IMR-90 (cell line): ENCODE measurements around the gene NLGN1. TPM values are rescaled to one million over a fixed set of nuclear protein-coding genes. Genes with fewer than 3 reads are reported as not detected.
A peak's percentile ranks its signal among the peaks of the same experiment; 100 is the strongest.

Source experiments
- ATAC-seq: fragments of 200-7000 bp; cut with Tn5 transposase; 2 replicates; pipeline ENCODE4 v1.9.1; 2020; ENCODE audit warnings: low read depth, mild to moderate bottlenecking, moderate library complexity
- BruUV-seq: library from RNA; stranded (reverse); fragments of 400-500 nt; replicated peaks from 2 replicates; lab custom pipeline; 2021; lab: Mats Ljungman, UMichigan
- CTCF ChIA-PET: fragments of 300-600 bp; formaldehyde crosslinking; extraction: SDS; loops from one replicate; lab custom pipeline; 2021; ENCODE audit warnings: antibody characterized with exemption; lab: Yijun Ruan, JAX
- POLR2A ChIA-PET: fragments of 300-600 bp; sonication (Branson Sonifier 250); formaldehyde crosslinking; loops from one replicate; lab custom pipeline; 2022; ENCODE audit warnings: antibody characterized with exemption; ENCODE audit not compliant: unreplicated experiment; lab: Charles Lee
- DNase-seq: peaks from one replicate; pipeline ENCODE4 v3.0.0; 2013
- H2AFZ ChIP-seq: replicated peaks from 2 replicates; pipeline ENCODE3; 2013; ENCODE audit warnings: low read length, mild to moderate bottlenecking; ENCODE audit not compliant: poor library complexity
- H2AK5ac ChIP-seq: 2 replicates; pipeline ENCODE4 v1.6.1; 2013; ENCODE audit warnings: low read depth, low read length, inconsistent platforms
- H2AK9ac ChIP-seq: replicated peaks from 2 replicates; pipeline ENCODE3; 2013; ENCODE audit warnings: mild to moderate bottlenecking, low read depth, low read length, moderate library complexity; ENCODE audit not compliant: poor library complexity
- H2BK120ac ChIP-seq: 2 replicates; pipeline ENCODE4 v1.6.1; 2013; ENCODE audit warnings: low read depth, low read length, inconsistent platforms
- H2BK15ac ChIP-seq: 3 replicates; pipeline ENCODE4 v1.6.1; 2013; ENCODE audit warnings: low read depth, low read length, inconsistent platforms
- H2BK20ac ChIP-seq: 2 replicates; pipeline ENCODE4 v1.6.1; 2013; ENCODE audit warnings: low read depth, mild to moderate bottlenecking, inconsistent platforms, low read length, moderate library complexity
- H2BK5ac ChIP-seq: 2 replicates; pipeline ENCODE4 v1.6.1; 2013; ENCODE audit warnings: mild to moderate bottlenecking, low read depth, low read length, inconsistent platforms; ENCODE audit not compliant: poor library complexity, severe bottlenecking
- H3K14ac ChIP-seq: replicated peaks from 2 replicates; pipeline ENCODE4 v1.6.1; 2013; ENCODE audit warnings: low read depth, low read length, inconsistent platforms
- H3K18ac ChIP-seq: 2 replicates; pipeline ENCODE4 v1.6.1; 2013; ENCODE audit warnings: low read depth, low read length, control low read depth
- H3K23ac ChIP-seq: 2 replicates; pipeline ENCODE4 v1.6.1; 2013; ENCODE audit warnings: low read depth, low read length, inconsistent platforms
- H3K27ac ChIP-seq: 2 replicates; pipeline ENCODE4 v1.5.1; 2013; ENCODE audit warnings: mild to moderate bottlenecking, control low read depth, low read length; ENCODE audit not compliant: insufficient read depth
- H3K27me3 ChIP-seq: 2 replicates; pipeline ENCODE4 v1.6.1; 2013; ENCODE audit warnings: low read length; ENCODE audit not compliant: control insufficient read depth, insufficient read depth
- H3K36me3 ChIP-seq: 2 replicates; pipeline ENCODE4 v1.6.1; 2013; ENCODE audit warnings: low read length, mixed read lengths; ENCODE audit not compliant: control insufficient read depth, insufficient read depth
- H3K4ac ChIP-seq: 2 replicates; pipeline ENCODE4 v1.6.1; 2013; ENCODE audit warnings: low read depth, low read length, inconsistent platforms
- H3K4me1 ChIP-seq: 2 replicates; pipeline ENCODE4 v1.6.1; 2013; ENCODE audit warnings: low read length, mixed read lengths; ENCODE audit not compliant: control insufficient read depth, insufficient read depth
- H3K4me2 ChIP-seq: 2 replicates; pipeline ENCODE4 v1.6.1; 2013; ENCODE audit warnings: low read depth, mild to moderate bottlenecking, control low read depth, low read length, moderate library complexity
- H3K4me3 ChIP-seq: 2 replicates; pipeline ENCODE4 v1.5.1; 2013; ENCODE audit warnings: low read depth, mild to moderate bottlenecking, control low read depth, low read length, moderate library complexity; ENCODE audit not compliant: insufficient read depth
- H3K56ac ChIP-seq: 2 replicates; pipeline ENCODE4 v1.6.1; 2013; ENCODE audit warnings: low read length, inconsistent platforms; ENCODE audit not compliant: insufficient read depth; ENCODE audit errors: extremely low read depth
- H3K79me1 ChIP-seq, 2 experiments: 2 replicates each; pipeline ENCODE4 v1.6.1; 2013; ENCODE audit warnings: low read length in 2 of 2, inconsistent platforms in 1 of 2, low read depth in 1 of 2
- H3K9ac ChIP-seq: 2 replicates; pipeline ENCODE4 v1.6.1; 2013; ENCODE audit warnings: low read depth, low read length, control low read depth
- H3K9me1 ChIP-seq: 2 replicates; pipeline ENCODE4 v1.6.1; 2013; ENCODE audit warnings: low read length, inconsistent platforms; ENCODE audit not compliant: insufficient read depth
- H3K9me3 ChIP-seq: 2 replicates; pipeline ENCODE4 v1.6.1; 2013; ENCODE audit warnings: low read length; ENCODE audit not compliant: control insufficient read depth, insufficient read depth
- H4K20me1 ChIP-seq: 2 replicates; pipeline ENCODE4 v1.6.1; 2013; ENCODE audit warnings: low read length, inconsistent platforms; ENCODE audit not compliant: insufficient read depth
- H4K5ac ChIP-seq: 2 replicates; pipeline ENCODE4 v1.6.1; 2013; ENCODE audit warnings: mild to moderate bottlenecking, low read depth, low read length, control low read depth
- H4K8ac ChIP-seq, 2 experiments: 2 replicates each; pipeline ENCODE4 v1.6.1; 2013; ENCODE audit warnings: low read depth in 2 of 2, low read length in 2 of 2, control low read depth in 1 of 2, inconsistent platforms in 1 of 2
- H4K91ac ChIP-seq: 2 replicates; pipeline ENCODE4 v1.6.1; 2013; ENCODE audit warnings: low read depth, low read length, inconsistent platforms; ENCODE audit not compliant: insufficient read depth
- BHLHE40 ChIP-seq: fragments of 150-350 bp; IDR thresholded peaks from 2 replicates; pipeline ENCODE4 v1.6.1; 2016; ENCODE audit warnings: mild to moderate bottlenecking, low read depth, low read length
- CEBPB ChIP-seq: IDR thresholded peaks from 2 replicates; pipeline ENCODE4 v1.6.1; 2012; ENCODE audit warnings: low read depth, low read length, improper control_type of control experiment
- CHD1 ChIP-seq: IDR thresholded peaks from 2 replicates; pipeline ENCODE4 v1.6.1; 2012; ENCODE audit warnings: low read depth, low read length, improper control_type of control experiment
- CTCF ChIP-seq: conservative IDR thresholded peaks from 2 replicates; pipeline ENCODE4 v1.5.1; 2012; ENCODE audit warnings: mild to moderate bottlenecking, low read depth, low read length, improper control_type of control experiment
- ELK1 ChIP-seq: fragments of 150-350 bp; IDR thresholded peaks from 2 replicates; pipeline ENCODE4 v1.6.1; 2016; ENCODE audit warnings: low read depth, mild to moderate bottlenecking, low read length, moderate library complexity, borderline replicate concordance
- FOS ChIP-seq: fragments of 150-350 bp; IDR thresholded peaks from 2 replicates; pipeline ENCODE4 v1.6.1; 2016; ENCODE audit warnings: low read depth, low read length
- MAFK ChIP-seq: IDR thresholded peaks from 2 replicates; pipeline ENCODE4 v1.6.1; 2012; ENCODE audit warnings: low read depth, low read length, improper control_type of control experiment
- MAZ ChIP-seq: IDR thresholded peaks from 2 replicates; pipeline ENCODE4 v1.6.1; 2012; ENCODE audit warnings: low read depth, mild to moderate bottlenecking, low read length, improper control_type of control experiment, moderate library complexity, borderline replicate concordance
- MXI1 ChIP-seq: IDR thresholded peaks from 2 replicates; pipeline ENCODE4 v1.6.1; 2012; ENCODE audit warnings: low read depth, mild to moderate bottlenecking, low read length, moderate library complexity, borderline replicate concordance
- NFE2L2 ChIP-seq: fragments of 150-350 bp; IDR thresholded peaks from 2 replicates; pipeline ENCODE4 v1.6.1; 2016; ENCODE audit warnings: low read depth, mild to moderate bottlenecking, low read length
- POLR2A ChIP-seq: IDR thresholded peaks from 2 replicates; pipeline ENCODE4 v1.6.1; 2012; ENCODE audit warnings: mild to moderate bottlenecking, low read depth, low read length
- RCOR1 ChIP-seq: IDR thresholded peaks from 2 replicates; pipeline ENCODE4 v1.6.1; 2012; ENCODE audit warnings: mild to moderate bottlenecking, low read length, improper control_type of control experiment; ENCODE audit not compliant: insufficient replicate concordance
- RFX5 ChIP-seq: IDR thresholded peaks from 2 replicates; pipeline ENCODE4 v1.8.0; 2012; ENCODE audit warnings: low read depth, mild to moderate bottlenecking, low read length, moderate library complexity
- SMC3 ChIP-seq: fragments of 150-350 bp; IDR thresholded peaks from 2 replicates; pipeline ENCODE4 v1.6.1; 2016; ENCODE audit warnings: low read depth, mild to moderate bottlenecking, antibody characterized with exemption, low read length, moderate library complexity
- USF2 ChIP-seq: fragments of 150-350 bp; IDR thresholded peaks from 2 replicates; pipeline ENCODE4 v1.6.1; 2017; ENCODE audit warnings: mild to moderate bottlenecking, antibody characterized with exemption, low read length, low read depth
- WGBS, 2 experiments: methylation state at CpG; one replicate each; pipeline versions ENCODE4 v1.1.5 to v1.1.7; 2013; ENCODE audit warnings: missing lambda C conversion rate in 2 of 2; ENCODE audit not compliant: insufficient read length in 1 of 2; ENCODE audit errors: extremely low coverage in 2 of 2; 5-methylcytosine and 5-hydroxymethylcytosine counted together
- dilution Hi-C: fragments of 300-500 bp; cut with HindIII; formaldehyde crosslinking; loops from one replicate; pipeline ENCODE4 v1.14.3; 2018; ENCODE audit warnings: low sequenced_read_pairs; ENCODE audit not compliant: unreplicated experiment
- in situ Hi-C: fragments of 300-500 bp; cut with MboI; formaldehyde crosslinking; loops from 3 replicates; pipeline ENCODE4 v1.14.3; 2019; ENCODE audit warnings: low sequenced_read_pairs, inconsistent platforms, mixed read lengths
- intact Hi-C: fragments of 100-400 bp; cut with micrococcal nuclease; formaldehyde crosslinking; loops from 2 replicates; pipeline ENCODE4 v1.10.0; 2022
- polyA plus RNA-seq, 3 experiments: library from polyadenylated mRNA; depleted of rRNA; stranded (reverse); fragments of >200 nt; gene quantifications; 2 replicates each; pipeline ENCODE4 v1.2.3, GENCODE V29; 2012; ENCODE audit warnings: low replicate concordance in 1 of 3
- total RNA-seq: library from RNA; depleted of rRNA; stranded (reverse); fragments of >200 nt; gene quantifications from 2 replicates; pipeline ENCODE4 v1.2.3, GENCODE V29; 2012

NLGN1 gene
- total and polyA plus RNA-seq, 2 of the 4 experiments (the other 2 are of a cell fraction) = 1.8 to 12.5 TPM

GRCh38 chr3:173660645-173661299 is 263.2 kb downstream of the NLGN1 start:
- Histone ChIP-seq H3K4ac (no peak overlapping the region), H3K9me1 (no peaks in the 10 kb centered on the region; the same call in 1 of the 2 replicates), H2AFZ (no peak overlapping the region), H3K23ac (no peak overlapping the region; the same call in 1 of the 2 replicates), H2BK15ac (no peak overlapping the region; the same call in 2 of the 3 replicates), H2BK5ac (peak overlapping the region; percentile 33), H2BK120ac (peak overlapping the region; percentile 76; the same call in 1 of the 2 replicates), H3K9me3 (no peaks in the 10 kb centered on the region), H4K91ac (peak overlapping the region; percentile 37; the same call in 1 of the 2 replicates), H2BK20ac (no peak overlapping the region), H2AK5ac (no peak overlapping the region), H3K27me3 (no peaks in the 10 kb centered on the region), H3K4me2 (peak overlapping the region; percentile 58; the same call in 1 of the 2 replicates), H3K9ac (no peak overlapping the region), H3K18ac (no peak overlapping the region), H3K36me3 (no peaks in the 10 kb centered on the region), H3K56ac (no peak overlapping the region), H3K27ac (no peak overlapping the region), H3K4me3 (no peak overlapping the region), H3K4me1 (no peaks in the 10 kb centered on the region), H4K5ac (no peak overlapping the region), H2AK9ac (no peak overlapping the region), H4K8ac (no peak overlapping the region), H3K14ac (no peak overlapping the region; the same call in 1 of the 2 replicates), H4K20me1 (no peaks in the 10 kb centered on the region), H3K79me1 (no peaks in the 10 kb centered on the region)
- peak; percentile 82 for ATAC-seq
- ChIA-PET CTCF (no interaction called here), POLR2A (interaction anchor here (0.5 kb wide), 1 partner anchor 49 kb away, joined by 10 read pairs; no protein-coding TSS in a partner anchor)
- peak; percentile 45 for DNase-seq
- dilution Hi-C loops (no loop called here), intact Hi-C loops (no loop called here), in situ Hi-C loops (no loop called here)
- BruUV-seq = no TSS peak
- WGBS, 2 experiments = 0% methylated on average over 2 of the region's 3 CpGs; no CpG with 5 or more reads in 1 of the 2 experiments
- no peak for TF ChIP-seq RFX5
- TF ChIP-seq NFE2L2 = no peak
- TF ChIP-seq CTCF = no peak
- TF ChIP-seq MAZ = no peak
- TF ChIP-seq USF2 = no peak
- TF ChIP-seq BHLHE40 = no peak
- TF ChIP-seq ELK1 = no peak
- no peak for TF ChIP-seq MXI1
- TF ChIP-seq CHD1 = no peak
- no peak for TF ChIP-seq MAFK
- TF ChIP-seq SMC3 = no peak
- TF ChIP-seq RCOR1 = no peak
- no peak for TF ChIP-seq CEBPB
- no peak for TF ChIP-seq POLR2A
- no peak for TF ChIP-seq FOS
